HAP-1 (cell line): ENCODE measurements around the gene RAB23.

Experiments
- DNase-seq, 2 experiments: peaks; one replicate each; pipeline ENCODE4 v3.0.0-alpha.2; 2016 to 2020; ENCODE audit warnings: low spot score in 2 of 2
- H3K27me3 ChIP-seq: fragments of 250-450 bp; sonication (Bioruptor Pico); 2 replicates; pipeline ENCODE4 v1.5.1; 2020; ENCODE audit warnings: low read depth, mild to moderate bottlenecking, moderate library complexity
- H3K36me3 ChIP-seq: fragments of 250-450 bp; sonication (Bioruptor Pico); replicated peaks from 2 replicates; pipeline ENCODE4 v1.5.1; 2020; ENCODE audit warnings: mild to moderate bottlenecking
- H3K4me1 ChIP-seq: fragments of 250-450 bp; sonication (Bioruptor Pico); 2 replicates; pipeline ENCODE4 v1.5.1; 2020; ENCODE audit warnings: mild to moderate bottlenecking
- H3K4me3 ChIP-seq: fragments of 250-450 bp; sonication (Bioruptor Pico); 2 replicates; pipeline ENCODE4 v1.5.1; 2020; ENCODE audit warnings: mild to moderate bottlenecking, moderate library complexity
- H3K9me3 ChIP-seq: fragments of 250-450 bp; sonication (Bioruptor Pico); 2 replicates; pipeline ENCODE4 v1.5.1; 2020; ENCODE audit warnings: mild to moderate bottlenecking, moderate library complexity
- in situ Hi-C: fragments of 300-500 bp; cut with MboI; formaldehyde crosslinking; loops from 3 replicates; pipeline ENCODE4 v1.14.3; 2020; ENCODE audit warnings: low sequenced_read_pairs, inconsistent platforms, mixed read lengths

The RAB23 gene

DNA sequence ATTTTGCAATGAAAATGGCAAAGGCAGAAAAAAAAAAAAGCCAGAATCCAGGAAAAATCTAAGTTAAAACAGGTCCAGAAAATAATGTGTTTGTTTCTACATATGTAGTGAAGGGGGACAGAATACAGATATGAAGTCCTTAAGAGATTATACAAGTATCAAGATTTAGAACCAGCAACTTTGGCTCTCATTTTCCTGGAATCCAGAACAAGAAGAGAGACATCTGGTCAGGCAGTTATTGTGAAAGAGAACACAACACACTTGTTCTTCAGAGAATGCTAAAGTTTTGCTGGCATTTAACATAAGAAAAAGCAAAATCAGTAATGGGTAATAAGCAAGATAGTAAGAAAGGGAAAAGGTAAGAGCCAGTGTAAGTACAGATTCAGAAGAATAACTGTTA is 28.9 kb downstream of the RAB23 start:
- H3K4me1 ChIP-seq = peaks cover 3% of the 10 kb centered on the region; the same call in 1 of the 2 replicates
- peak in 1 of 2 experiments; percentile 10 for DNase-seq

GRCh38 chr6:57190140-57190539 is 32.0 kb downstream of the RAB23 start:
- in situ Hi-C loops = no loop called here
- H3K36me3 ChIP-seq = peaks cover 47% of the 10 kb centered on the region
- no peak for DNase-seq

More for the DNA sequence above, 28.9 kb downstream of the RAB23 start:
- Histone ChIP-seq H3K27me3 (no peaks in the 10 kb centered on the region), H3K4me3 (no peak overlapping the region), H3K36me3 (peaks cover 33% of the 10 kb centered on the region), H3K9me3 (no peaks in the 10 kb centered on the region)
- in situ Hi-C loops = no loop called here

DNA sequence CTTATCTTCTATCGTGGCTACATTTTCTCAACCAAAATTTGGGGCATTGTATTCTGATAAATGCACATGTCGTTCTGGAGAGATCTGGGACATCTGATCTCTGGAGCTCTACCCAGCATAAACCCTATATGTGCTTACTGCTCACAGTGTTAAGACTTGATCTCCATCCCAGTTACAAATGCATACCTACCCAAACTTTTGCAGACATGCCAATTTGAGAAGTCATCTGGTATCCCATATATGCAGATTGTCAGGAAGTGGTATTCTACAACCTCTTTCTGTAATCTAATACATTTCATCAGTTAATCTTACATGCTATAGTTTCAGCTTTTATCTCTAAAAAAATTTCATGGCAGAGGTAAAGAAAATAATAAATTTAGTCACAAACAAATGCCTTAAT is 38.8 kb downstream of the RAB23 start:
- Histone ChIP-seq H3K27me3 (no peaks in the 10 kb centered on the region), H3K36me3 (peaks cover 45% of the 10 kb centered on the region), H3K9me3 (no peaks in the 10 kb centered on the region), H3K4me3 (no peak overlapping the region), H3K4me1 (peaks cover 2% of the 10 kb centered on the region; the same call in 1 of the 2 replicates)
- in situ Hi-C loops = no loop called here
- DNase-seq = no peak

More at GRCh38 chr6:57190140-57190539, 32.0 kb downstream of the RAB23 start:
- Histone ChIP-seq H3K27me3 (no peaks in the 10 kb centered on the region), H3K4me3 (no peak overlapping the region), H3K4me1 (peaks cover 3% of the 10 kb centered on the region; the same call in 1 of the 2 replicates), H3K9me3 (no peaks in the 10 kb centered on the region)

DNA sequence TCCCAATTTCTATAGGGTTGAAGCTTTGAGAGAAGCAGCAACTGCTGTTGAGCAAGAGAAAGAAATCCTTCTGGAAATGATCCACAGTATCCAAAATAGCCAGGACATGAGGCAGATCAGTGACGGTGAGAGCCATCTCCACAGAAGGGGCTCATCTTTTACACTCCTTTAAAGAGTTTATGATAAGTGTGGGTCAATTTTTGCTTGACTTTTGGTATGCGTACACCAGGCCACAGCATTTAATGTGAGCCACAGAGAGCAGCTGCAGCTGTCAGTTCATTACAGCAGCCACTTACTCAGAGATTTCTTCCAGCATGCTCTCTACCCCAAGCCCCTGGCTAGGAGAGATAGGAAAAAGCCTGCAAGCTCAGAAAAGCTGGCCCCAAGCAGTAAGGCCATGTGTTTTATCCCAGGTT is 40.1 kb downstream of the RAB23 start:
- Histone ChIP-seq H3K27me3 (no peaks in the 10 kb centered on the region), H3K4me3 (no peak overlapping the region), H3K4me1 (peaks cover 2% of the 10 kb centered on the region; the same call in 1 of the 2 replicates), H3K9me3 (no peaks in the 10 kb centered on the region), H3K36me3 (peaks cover 36% of the 10 kb centered on the region)
- no peak for DNase-seq
- in situ Hi-C loops = no loop called here

- H3K4me3 ChIP-seq = no peak overlapping the region
- H3K27me3 ChIP-seq = no peaks in the 10 kb centered on the region
- no peaks in the 10 kb centered on the region for H3K9me3 ChIP-seq
- in situ Hi-C loops = no loop called here
- no peak for DNase-seq
- peaks cover 2% of the 10 kb centered on the region; the same call in 1 of the 2 replicates for H3K4me1 ChIP-seq
- peaks cover 36% of the 10 kb centered on the region for H3K36me3 ChIP-seq
Observed at GRCh38 chr6:57180596-57180995, 41.5 kb downstream of the RAB23 start.

DNA sequence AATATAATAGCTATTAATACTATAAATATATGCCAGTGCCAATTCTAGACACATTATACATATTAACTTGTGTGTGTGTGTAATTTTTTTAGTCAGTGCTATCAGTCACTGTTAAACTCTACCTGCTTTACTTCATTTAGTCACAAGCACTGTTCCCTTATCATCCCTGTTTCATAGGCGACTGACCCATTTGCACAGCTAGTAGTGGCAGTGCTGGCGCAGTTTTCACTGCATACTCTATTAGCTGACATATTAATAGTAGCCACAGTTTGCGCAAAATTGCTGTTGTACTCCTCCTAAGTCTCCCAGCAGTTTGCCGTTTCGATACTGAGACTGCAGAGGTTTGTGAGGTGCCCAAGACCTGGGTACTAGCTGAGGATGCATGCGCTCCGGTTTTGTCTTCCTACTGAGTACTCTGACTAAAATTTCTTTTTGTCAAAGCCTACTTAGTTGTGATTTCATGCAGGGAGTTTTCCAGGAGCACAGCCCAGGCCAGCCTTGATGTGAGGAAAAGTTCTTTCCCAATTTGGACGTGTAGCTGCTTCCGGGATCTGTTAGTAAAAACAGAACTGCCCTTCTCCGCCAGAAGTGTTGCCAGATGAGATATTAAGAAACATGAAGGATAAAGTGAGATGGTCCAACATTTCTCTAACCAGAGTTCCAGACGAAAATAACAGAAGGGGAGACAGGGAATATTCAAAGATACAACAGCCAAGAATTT is 44.4 kb downstream of the RAB23 start:
- H3K4me1 ChIP-seq = peaks cover 6% of the 10 kb centered on the region
- peaks cover 11% of the 10 kb centered on the region for H3K36me3 ChIP-seq
- no peaks in the 10 kb centered on the region for H3K9me3 ChIP-seq
- no peak overlapping the region for H3K4me3 ChIP-seq
- in situ Hi-C loops = no loop called here
- H3K27me3 ChIP-seq = no peaks in the 10 kb centered on the region
- no peak for DNase-seq

DNA sequence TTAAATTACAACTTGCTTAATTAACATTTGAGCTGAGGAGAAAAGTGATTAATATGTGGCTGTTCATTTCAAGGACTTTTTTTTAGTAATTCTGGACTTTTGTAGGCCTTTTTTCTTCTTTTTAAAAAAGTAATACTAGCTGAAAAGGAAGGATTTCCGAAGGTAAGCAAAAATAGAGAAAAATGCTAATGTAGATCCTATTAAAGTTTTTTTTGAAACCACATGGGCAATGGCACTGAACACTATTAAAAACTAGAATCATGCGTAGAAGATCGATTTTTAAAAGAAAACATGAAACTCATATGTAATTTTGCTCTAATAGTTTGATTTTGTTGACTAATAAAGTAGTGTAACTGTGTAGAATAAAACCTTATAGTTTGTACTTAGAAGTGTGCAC is 47.6 kb downstream of the RAB23 start:
- peaks cover 7% of the 10 kb centered on the region for H3K4me1 ChIP-seq
- H3K36me3 ChIP-seq = peaks cover 7% of the 10 kb centered on the region
- no peaks in the 10 kb centered on the region for H3K27me3 ChIP-seq
- H3K4me3 ChIP-seq = peak overlapping the region; percentile 61
- no peaks in the 10 kb centered on the region for H3K9me3 ChIP-seq
- no peak for DNase-seq
- in situ Hi-C loops = no loop called here

GRCh38 chr6:57173886-57174510 is 48.1 kb downstream of the RAB23 start:
- Histone ChIP-seq H3K4me1 (peaks cover 7% of the 10 kb centered on the region), H3K36me3 (peaks cover 7% of the 10 kb centered on the region), H3K4me3 (peak overlapping the region; percentile 61), H3K9me3 (no peaks in the 10 kb centered on the region), H3K27me3 (no peaks in the 10 kb centered on the region)
- DNase-seq = peak; percentile 42 to 80
- in situ Hi-C loops = no loop called here

GRCh38 chr6:57173056-57173885 is 48.8 kb downstream of the RAB23 start:
- Histone ChIP-seq H3K4me1 (peaks cover 7% of the 10 kb centered on the region), H3K36me3 (peaks cover 9% of the 10 kb centered on the region), H3K4me3 (peak overlapping the region; percentile 61), H3K9me3 (no peaks in the 10 kb centered on the region), H3K27me3 (no peaks in the 10 kb centered on the region)
- DNase-seq = peak; percentile 54 to 56
- in situ Hi-C loops = no loop called here

DNA sequence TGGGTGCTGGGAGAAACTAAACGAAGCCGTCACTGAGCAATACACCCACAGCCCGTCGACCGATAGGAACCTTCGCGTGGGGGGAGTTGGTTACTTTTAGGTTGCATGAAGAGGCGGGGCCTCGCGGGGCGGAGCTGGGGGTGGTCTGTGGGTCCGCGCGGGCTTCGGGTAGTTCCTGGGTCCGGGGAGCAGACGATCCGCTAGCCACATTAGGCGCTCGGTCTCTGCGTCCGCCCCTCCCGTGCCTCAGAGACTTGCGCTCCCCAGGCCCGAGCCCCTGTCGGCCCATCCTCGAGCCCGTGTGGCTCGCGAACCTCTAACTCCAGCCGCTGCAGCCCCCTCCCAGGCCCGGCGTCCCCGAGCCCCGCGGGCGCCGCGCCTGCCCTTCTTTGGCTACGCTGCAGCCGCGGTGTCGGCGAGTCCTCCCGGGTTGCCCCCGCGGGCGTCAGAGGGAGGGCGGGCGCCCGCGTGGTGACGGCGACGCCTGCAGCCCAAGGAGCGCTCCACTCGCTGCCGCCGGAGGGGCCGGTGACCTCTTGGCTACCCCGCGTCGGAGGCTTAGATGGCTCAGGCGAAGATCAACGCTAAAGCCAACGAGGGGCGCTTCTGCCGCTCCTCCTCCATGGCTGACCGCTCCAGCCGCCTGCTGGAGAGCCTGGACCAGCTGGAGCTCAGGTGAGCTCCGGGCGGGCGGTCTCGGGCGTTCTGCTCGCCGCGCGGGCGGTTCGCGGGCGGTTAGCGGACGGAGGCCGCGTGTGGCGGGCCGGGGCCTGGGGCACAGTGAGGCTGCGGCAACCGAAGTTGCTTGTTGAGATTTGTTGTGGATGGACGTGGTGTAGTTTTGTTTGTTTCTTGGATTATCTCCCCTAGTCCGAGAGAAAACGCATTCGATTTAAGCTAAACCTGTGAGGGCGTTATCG is 49.7 kb downstream of the RAB23 start, which contains the start of gene BAG2:
TSS of gene BAG2 (plus strand) at position 191 of the 920 bp plus-strand sequence. CDS start at position 563, 372 bp downstream.
- peak; percentile 90 to 96 for DNase-seq
- in situ Hi-C loops = no loop called here
- peaks cover 12% of the 10 kb centered on the region for H3K36me3 ChIP-seq
- H3K4me1 ChIP-seq = peaks cover 7% of the 10 kb centered on the region
- no peaks in the 10 kb centered on the region for H3K9me3 ChIP-seq
- no peaks in the 10 kb centered on the region for H3K27me3 ChIP-seq
- H3K4me3 ChIP-seq = peak within 1 kb of the TSS; percentile 61

DNA sequence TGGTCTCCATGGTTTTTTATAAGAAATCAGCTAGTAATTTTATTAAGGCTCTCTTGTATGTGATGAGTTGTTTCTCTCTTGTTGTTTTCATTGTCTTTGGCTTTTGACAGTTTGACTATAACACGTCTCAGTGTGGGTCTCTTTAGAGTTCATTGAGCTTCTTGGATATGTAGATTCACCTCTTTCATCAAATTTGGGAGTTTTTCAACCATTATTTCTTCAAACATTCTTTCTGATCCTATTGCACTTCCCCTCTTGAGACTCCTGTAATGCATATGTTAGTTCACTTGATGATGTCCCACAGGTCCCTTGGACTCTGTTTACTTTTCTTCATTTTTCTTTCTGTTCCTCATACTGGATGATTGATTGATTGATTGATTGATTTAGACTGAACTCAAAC is 57.0 kb downstream of the RAB23 start:
- Histone ChIP-seq H3K9me3 (peaks cover 2% of the 10 kb centered on the region; the same call in 1 of the 2 replicates), H3K4me1 (no peaks in the 10 kb centered on the region; the same call in 1 of the 2 replicates), H3K4me3 (no peak overlapping the region), H3K27me3 (no peaks in the 10 kb centered on the region), H3K36me3 (peaks cover 37% of the 10 kb centered on the region)
- in situ Hi-C loops = no loop called here
- no peak for DNase-seq

GRCh38 chr6:57163956-57164355 is 58.2 kb downstream of the RAB23 start:
- in situ Hi-C loops = no loop called here
- Histone ChIP-seq H3K9me3 (peaks cover 2% of the 10 kb centered on the region; the same call in 1 of the 2 replicates), H3K36me3 (peaks cover 35% of the 10 kb centered on the region), H3K4me1 (no peaks in the 10 kb centered on the region; the same call in 1 of the 2 replicates), H3K27me3 (no peaks in the 10 kb centered on the region), H3K4me3 (no peak overlapping the region)
- no peak for DNase-seq

GRCh38 chr6:57162516-57162915 is 59.6 kb downstream of the RAB23 start:
- DNase-seq = no peak
- in situ Hi-C loops = no loop called here

More at GRCh38 chr6:57162516-57162915, 59.6 kb downstream of the RAB23 start:
- Histone ChIP-seq H3K4me1 (no peaks in the 10 kb centered on the region; the same call in 1 of the 2 replicates), H3K9me3 (peaks cover 2% of the 10 kb centered on the region; the same call in 1 of the 2 replicates), H3K36me3 (peaks cover 37% of the 10 kb centered on the region), H3K4me3 (no peak overlapping the region), H3K27me3 (no peaks in the 10 kb centered on the region)
